ENCODE data around the gene RER1.

DNA sequence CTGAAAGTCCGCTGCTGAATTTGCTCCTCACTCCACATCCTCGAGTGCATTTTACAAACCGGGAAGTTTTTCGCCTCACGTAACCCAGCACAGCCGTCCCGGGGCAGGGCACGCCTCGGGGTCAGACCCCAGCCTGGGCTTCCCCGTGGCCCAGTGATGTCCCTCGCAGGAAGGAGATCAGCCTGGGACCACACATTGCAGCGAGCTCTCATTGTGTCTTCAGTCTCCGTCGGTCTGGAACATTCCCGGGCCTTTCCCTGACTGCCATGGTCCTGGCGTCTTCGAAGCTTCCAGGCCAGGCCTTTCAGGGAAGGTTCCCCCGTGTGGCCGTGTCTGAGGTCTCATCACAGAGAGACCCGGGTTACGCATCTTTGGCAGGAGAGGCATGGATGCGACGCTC, 43.7 kb upstream of the RER1 start:
- TF ChIP-seq, protein P1, sequence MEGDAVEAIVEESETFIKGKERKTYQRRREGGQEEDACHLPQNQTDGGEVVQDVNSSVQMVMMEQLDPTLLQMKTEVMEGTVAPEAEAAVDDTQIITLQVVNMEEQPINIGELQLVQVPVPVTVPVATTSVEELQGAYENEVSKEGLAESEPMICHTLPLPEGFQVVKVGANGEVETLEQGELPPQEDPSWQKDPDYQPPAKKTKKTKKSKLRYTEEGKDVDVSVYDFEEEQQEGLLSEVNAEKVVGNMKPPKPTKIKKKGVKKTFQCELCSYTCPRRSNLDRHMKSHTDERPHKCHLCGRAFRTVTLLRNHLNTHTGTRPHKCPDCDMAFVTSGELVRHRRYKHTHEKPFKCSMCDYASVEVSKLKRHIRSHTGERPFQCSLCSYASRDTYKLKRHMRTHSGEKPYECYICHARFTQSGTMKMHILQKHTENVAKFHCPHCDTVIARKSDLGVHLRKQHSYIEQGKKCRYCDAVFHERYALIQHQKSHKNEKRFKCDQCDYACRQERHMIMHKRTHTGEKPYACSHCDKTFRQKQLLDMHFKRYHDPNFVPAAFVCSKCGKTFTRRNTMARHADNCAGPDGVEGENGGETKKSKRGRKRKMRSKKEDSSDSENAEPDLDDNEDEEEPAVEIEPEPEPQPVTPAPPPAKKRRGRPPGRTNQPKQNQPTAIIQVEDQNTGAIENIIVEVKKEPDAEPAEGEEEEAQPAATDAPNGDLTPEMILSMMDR (conservative IDR thresholded peaks at IDR 0.05; ENCODE audit: low read length): no peak
- no peak for TF ChIP-seq EZH2phosphoT487 (IDR thresholded peaks at IDR 0.05; ENCODE audit: borderline replicate concordance, low read depth, low read length)
